ENCODE data around the gene TMEM225B. TPM values are rescaled to one million over a fixed set of nuclear protein-coding genes. Genes with fewer than 3 reads are reported as not detected.

Gene TMEM225B
- total RNA-seq, 3 donors from 2014 or later: 0.58 to 1.2 (median 0.82) TPM

GRCh38 chr7:99623091-99623693 is 25.1 kb downstream of the TMEM225B start:
- Histone ChIP-seq H3K9me3 (no peaks in the 10 kb centered on the region), H3K36me3 (ENCODE audit: low read depth) (peaks cover 8% of the 10 kb centered on the region), H3K4me1 (ENCODE audit: low read depth) (no peaks in the 10 kb centered on the region), H3K4me3 (no peak overlapping the region)
- intact Hi-C loops (cut with DNase I, micrococcal nuclease): no loop called here
- DNase-seq: no peak
- no peak for ATAC-seq
- no peak for TF ChIP-seq CTCF (IDR thresholded peaks at IDR 0.05)

GRCh38 chr7:99623702-99624447 is 25.8 kb downstream of the TMEM225B start:
- intact Hi-C loops (cut with DNase I, micrococcal nuclease): no loop called here
- Histone ChIP-seq H3K4me1 (ENCODE audit: low read depth) (no peaks in the 10 kb centered on the region), H3K4me3 (no peak overlapping the region), H3K9me3 (no peaks in the 10 kb centered on the region), H3K36me3 (ENCODE audit: low read depth) (peaks cover 8% of the 10 kb centered on the region)
- DNase-seq (no peak), ATAC-seq (peak; percentile 21)
- no peak for TF ChIP-seq CTCF (IDR thresholded peaks at IDR 0.05)

- ATAC-seq: peak; percentile 78
Observed at GRCh38 chr7:99624484-99624883, 26.4 kb downstream of the TMEM225B start.

DNA sequence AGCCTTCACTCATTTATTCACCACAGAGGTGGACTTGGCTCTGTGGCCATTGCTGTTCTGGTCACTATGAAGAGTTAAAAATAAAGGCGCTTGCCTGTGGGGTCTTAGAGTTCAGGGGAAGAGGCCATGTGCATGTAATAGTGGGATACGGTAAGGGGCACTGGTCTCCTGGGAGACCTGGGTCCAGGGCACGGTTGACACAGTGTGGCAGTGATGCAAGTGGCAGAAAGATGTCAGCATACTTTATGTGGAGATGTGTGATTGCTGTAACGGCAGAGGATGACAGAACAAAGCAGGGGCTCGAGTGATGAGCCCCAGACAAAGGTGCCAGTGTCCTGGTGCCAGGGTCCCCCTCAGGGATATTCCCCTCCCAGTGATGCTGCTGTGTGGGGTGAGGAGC is 27.3 kb downstream of the TMEM225B start:
- ATAC-seq (no peak), DNase-seq (no peak)
- intact Hi-C loops (cut with DNase I, micrococcal nuclease): no loop called here
- Histone ChIP-seq H3K9me3 (no peaks in the 10 kb centered on the region), H3K36me3 (ENCODE audit: low read depth) (peaks cover 8% of the 10 kb centered on the region), H3K4me1 (ENCODE audit: low read depth) (no peaks in the 10 kb centered on the region), H3K4me3 (no peak overlapping the region)
- no peak for TF ChIP-seq CTCF (IDR thresholded peaks at IDR 0.05)

More at GRCh38 chr7:99624484-99624883, 26.4 kb downstream of the TMEM225B start:
- peaks cover 8% of the 10 kb centered on the region for H3K36me3 ChIP-seq (ENCODE audit: low read depth)
- intact Hi-C loops (cut with DNase I, micrococcal nuclease): no loop called here
- DNase-seq: peak; percentile 39 to 73 (median 51)
- no peaks in the 10 kb centered on the region for H3K9me3 ChIP-seq
- no peak for TF ChIP-seq CTCF (IDR thresholded peaks at IDR 0.05)
- no peak overlapping the region for H3K4me3 ChIP-seq
- H3K4me1 ChIP-seq (ENCODE audit: low read depth): no peaks in the 10 kb centered on the region

DNA sequence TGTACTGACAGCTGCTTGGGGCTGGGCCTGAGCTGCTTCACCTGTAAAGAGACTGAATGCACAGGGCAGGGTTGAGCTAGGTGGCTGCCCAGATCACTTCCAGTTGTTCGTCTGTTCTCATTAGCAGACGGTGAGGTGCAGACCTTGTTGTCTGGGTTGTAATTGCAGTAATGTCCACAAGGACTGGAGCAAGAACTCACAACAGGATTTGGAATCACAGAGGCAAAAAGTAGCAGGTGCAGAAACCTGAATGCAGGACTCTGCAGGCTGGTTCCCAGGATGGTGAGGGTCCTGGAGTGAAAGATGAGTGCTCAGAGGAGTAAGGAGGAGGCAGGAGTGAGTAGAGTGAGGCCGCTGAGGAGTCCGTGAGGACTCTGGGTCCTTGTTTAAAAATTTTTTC is 27.9 kb downstream of the TMEM225B start:
- no peak for TF ChIP-seq CTCF (IDR thresholded peaks at IDR 0.05)
- H3K4me3 ChIP-seq: no peak overlapping the region
- H3K36me3 ChIP-seq (ENCODE audit: low read depth): peaks cover 8% of the 10 kb centered on the region
- intact Hi-C loops (cut with DNase I, micrococcal nuclease): no loop called here
- ATAC-seq: no peak
- DNase-seq: no peak
- no peaks in the 10 kb centered on the region for H3K4me1 ChIP-seq (ENCODE audit: low read depth)
- H3K9me3 ChIP-seq: no peaks in the 10 kb centered on the region
